Trophoblast cell (in vitro differentiated cells and primary cell): ENCODE results near the gene C16orf89.
"Not testable (repeated sequence)": the region's sequence is repeated elsewhere in the genome, so short reads cannot be mapped to it uniquely, and the experiment has no call there.

ENCODE experiments used
- DNase-seq, 2 donors: peaks; one replicate each; pipeline ENCODE4 v3.0.0-alpha.2; 2016
- H2AFZ ChIP-seq: 2 replicates; pipeline ENCODE4 v1.6.1; 2013; ENCODE audit warnings: low read length, moderate library complexity, mild to moderate bottlenecking; ENCODE audit not compliant: insufficient read depth, poor library complexity
- H2AK5ac ChIP-seq: 2 replicates; pipeline ENCODE4 v1.6.1; 2013; ENCODE audit warnings: mild to moderate bottlenecking, low read length
- H2BK120ac ChIP-seq: 2 replicates; pipeline ENCODE4 v1.6.1; 2013; ENCODE audit warnings: low read length, mild to moderate bottlenecking, moderate library complexity; ENCODE audit not compliant: insufficient read depth, poor library complexity
- H2BK12ac ChIP-seq: 2 replicates; pipeline ENCODE4 v1.6.1; 2013; ENCODE audit warnings: mild to moderate bottlenecking, low read length, moderate library complexity
- H2BK5ac ChIP-seq: 2 replicates; pipeline ENCODE4 v1.6.1; 2013; ENCODE audit warnings: low read length, low read depth, moderate library complexity, mild to moderate bottlenecking; ENCODE audit not compliant: poor library complexity
- H3K14ac ChIP-seq: 2 replicates; pipeline ENCODE4 v1.6.1; 2013; ENCODE audit warnings: mild to moderate bottlenecking, low read length
- H3K18ac ChIP-seq: 2 replicates; pipeline ENCODE4 v1.6.1; 2013; ENCODE audit warnings: mild to moderate bottlenecking, low read length
- H3K23ac ChIP-seq: 2 replicates; pipeline ENCODE4 v1.6.1; 2013; ENCODE audit warnings: low read length
- H3K27ac ChIP-seq: 2 replicates; pipeline ENCODE4 v1.5.1; 2013; ENCODE audit warnings: low read depth, mild to moderate bottlenecking, inconsistent platforms, low read length, moderate library complexity
- H3K27me3 ChIP-seq: 2 replicates; pipeline ENCODE4 v1.6.1; 2013; ENCODE audit warnings: inconsistent platforms, mild to moderate bottlenecking, low read length, moderate library complexity; ENCODE audit not compliant: insufficient read depth
- H3K36me3 ChIP-seq, 2 experiments: 1 replicate in 1 of 2; 2 replicates in 1 of 2; pipeline ENCODE4 v1.6.1; 2013; ENCODE audit warnings: low read length in 2 of 2, mild to moderate bottlenecking in 2 of 2, moderate library complexity in 1 of 2; ENCODE audit not compliant: insufficient read depth in 2 of 2, control insufficient read depth in 1 of 2
- H3K4ac ChIP-seq: 2 replicates; pipeline ENCODE4 v1.6.1; 2013; ENCODE audit warnings: low read depth, mild to moderate bottlenecking, low read length, moderate library complexity
- H3K4me1 ChIP-seq, 2 experiments: 1 replicate in 1 of 2; 2 replicates in 1 of 2; pipeline ENCODE4 v1.6.1; 2013; ENCODE audit warnings: low read length in 2 of 2, mild to moderate bottlenecking in 2 of 2, moderate library complexity in 1 of 2; ENCODE audit not compliant: insufficient read depth in 2 of 2, control insufficient read depth in 1 of 2
- H3K4me2 ChIP-seq: 2 replicates; pipeline ENCODE4 v1.6.1; 2013; ENCODE audit warnings: inconsistent platforms, mild to moderate bottlenecking, low read length, moderate library complexity
- H3K4me3 ChIP-seq: 2 replicates; pipeline ENCODE4 v1.5.1; 2013; ENCODE audit warnings: mild to moderate bottlenecking, low read depth, low read length, inconsistent platforms
- H3K79me1 ChIP-seq: one replicate; pipeline ENCODE4 v1.6.1; 2013; ENCODE audit warnings: low read length
- H3K79me2 ChIP-seq: 2 replicates; pipeline ENCODE4 v1.6.1; 2013; ENCODE audit warnings: low read length, mild to moderate bottlenecking; ENCODE audit not compliant: control insufficient read depth, insufficient read depth, poor library complexity
- H3K9ac ChIP-seq: 2 replicates; pipeline ENCODE4 v1.6.1; 2013; ENCODE audit warnings: mild to moderate bottlenecking, low read length
- H3K9me3 ChIP-seq: 2 replicates; pipeline ENCODE4 v1.6.1; 2013; ENCODE audit warnings: low read depth, mild to moderate bottlenecking, control low read depth, inconsistent platforms, low read length; ENCODE audit not compliant: insufficient read depth
- H4K12ac ChIP-seq: 2 replicates; pipeline ENCODE4 v1.6.1; 2013; ENCODE audit warnings: low read depth, mild to moderate bottlenecking, low read length, moderate library complexity
- H4K8ac ChIP-seq: 2 replicates; pipeline ENCODE4 v1.6.1; 2013; ENCODE audit warnings: low read depth, mild to moderate bottlenecking, low read length, moderate library complexity
- H4K91ac ChIP-seq: one replicate; pipeline ENCODE4 v1.6.1; 2013; ENCODE audit warnings: low read depth, mild to moderate bottlenecking, low read length, moderate library complexity
- WGBS: extraction: QIAGEN DNeasy Blood & Tissue Kit; methylation state at CpG from one replicate; pipeline ENCODE4 v1.1.7; 2013; ENCODE audit warnings: missing lambda C conversion rate; ENCODE audit not compliant: insufficient read length, insufficient coverage; ENCODE audit errors: extremely low coverage; 5-methylcytosine and 5-hydroxymethylcytosine counted together

The C16orf89 gene

DNA sequence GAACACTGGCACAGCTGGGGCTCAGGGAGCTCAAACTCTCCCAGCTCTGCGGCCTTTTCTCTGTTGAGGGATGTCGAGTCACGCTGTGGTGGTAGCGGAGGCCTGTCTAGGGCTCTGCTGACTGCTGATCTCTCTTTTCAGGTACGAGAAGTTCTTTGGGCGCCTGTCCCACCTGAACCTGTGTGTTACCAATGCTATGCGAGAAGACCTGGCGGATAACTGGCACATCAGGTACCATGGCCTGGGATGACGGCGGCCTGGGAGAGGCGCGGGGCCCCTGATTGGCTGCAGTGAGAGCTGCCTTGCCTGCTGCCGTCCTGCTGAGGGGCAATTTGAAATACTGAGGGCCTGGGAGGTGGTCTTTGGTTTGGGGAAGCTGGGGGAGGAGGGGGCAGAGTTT, 11.5 kb upstream of the C16orf89 start:
- WGBS = no CpG with 5 or more reads among the region's 13 CpGs

GRCh38 chr16:5075637-5076036, 9.9 kb upstream of the C16orf89 start:
- Histone ChIP-seq H3K79me1 (peaks cover 2% of the 10 kb centered on the region), H2BK120ac (no peak overlapping the region), H3K79me2 (peaks cover 2% of the 10 kb centered on the region), H3K27ac (no peak overlapping the region), H3K4ac (no peak overlapping the region), H3K4me1 (peaks cover 4 to 6% of the 10 kb centered on the region in 2 experiments), H3K18ac (no peak overlapping the region), H2BK12ac (no peak overlapping the region), H3K9me3 (no peaks in the 10 kb centered on the region), H2BK5ac (no peak overlapping the region), H4K12ac (no peak overlapping the region), H3K4me3 (no peak overlapping the region), H2AFZ (no peak overlapping the region), H3K14ac (no peak overlapping the region), H3K9ac (no peak overlapping the region), H4K8ac (no peak overlapping the region), H3K4me2 (no peak overlapping the region), H3K36me3 (peaks cover 29 to 35% of the 10 kb centered on the region in 2 experiments), H2AK5ac (no peak overlapping the region), H3K23ac (no peak overlapping the region), H3K27me3 (no peaks in the 10 kb centered on the region), H4K91ac (no peak overlapping the region)
- WGBS = no CpG with 5 or more reads among the region's 5 CpGs
- no peak for DNase-seq

More for the DNA sequence above, 11.5 kb upstream of the C16orf89 start:
- Histone ChIP-seq H3K14ac (no peak overlapping the region), H3K23ac (no peak overlapping the region), H2AFZ (no peak overlapping the region), H3K9me3 (no peaks in the 10 kb centered on the region), H3K27ac (no peak overlapping the region), H3K18ac (no peak overlapping the region), H2BK120ac (no peak overlapping the region), H4K12ac (no peak overlapping the region), H3K4ac (no peak overlapping the region), H3K27me3 (no peaks in the 10 kb centered on the region), H3K4me2 (no peak overlapping the region), H4K8ac (no peak overlapping the region), H3K79me1 (no peaks in the 10 kb centered on the region), H3K4me3 (no peak overlapping the region), H4K91ac (no peak overlapping the region), H3K36me3 (peaks cover 34 to 37% of the 10 kb centered on the region in 2 experiments), H2BK5ac (no peak overlapping the region), H2BK12ac (no peak overlapping the region), H3K79me2 (no peaks in the 10 kb centered on the region), H3K9ac (no peak overlapping the region), H2AK5ac (no peak overlapping the region), H3K4me1 (peaks cover 2 to 4% of the 10 kb centered on the region in 2 experiments)
- no peak for DNase-seq

DNA sequence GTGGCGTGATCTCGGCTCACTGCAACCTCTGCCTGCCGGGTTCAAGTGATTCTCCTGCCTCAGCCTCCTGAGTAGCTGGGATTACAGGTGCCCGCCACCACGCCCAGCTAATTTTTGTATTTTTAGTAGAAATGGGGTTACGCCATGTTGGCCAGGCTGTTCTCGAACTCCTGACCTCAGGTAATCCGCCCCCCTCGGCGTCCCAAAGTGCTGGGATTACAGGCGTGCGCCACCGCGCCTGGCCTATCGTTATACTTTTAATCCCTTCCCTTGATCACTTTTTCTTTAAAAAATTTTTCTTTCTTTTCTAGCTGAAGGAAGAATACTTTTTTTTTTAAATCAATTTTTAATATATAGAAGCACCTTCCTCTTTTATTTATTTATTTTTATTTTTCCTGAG, 8.0 kb upstream of the C16orf89 start:
- H3K4me1 ChIP-seq, H4K8ac ChIP-seq, H2BK5ac ChIP-seq, H3K4me2 ChIP-seq, H2AK5ac ChIP-seq, H3K79me1 ChIP-seq, H3K23ac ChIP-seq, H2AFZ ChIP-seq, H3K4ac ChIP-seq, H4K12ac ChIP-seq, H3K14ac ChIP-seq, H3K27ac ChIP-seq, H3K9ac ChIP-seq, H3K4me3 ChIP-seq, H3K9me3 ChIP-seq, H3K79me2 ChIP-seq, DNase-seq, H4K91ac ChIP-seq, H2BK120ac ChIP-seq, H3K18ac ChIP-seq, H3K27me3 ChIP-seq, H2BK12ac ChIP-seq: not testable (repeated sequence)
- no CpG with 5 or more reads among the region's 15 CpGs for WGBS
- peaks cover 29 to 31% of the 10 kb centered on the region in 2 experiments for H3K36me3 ChIP-seq

DNA sequence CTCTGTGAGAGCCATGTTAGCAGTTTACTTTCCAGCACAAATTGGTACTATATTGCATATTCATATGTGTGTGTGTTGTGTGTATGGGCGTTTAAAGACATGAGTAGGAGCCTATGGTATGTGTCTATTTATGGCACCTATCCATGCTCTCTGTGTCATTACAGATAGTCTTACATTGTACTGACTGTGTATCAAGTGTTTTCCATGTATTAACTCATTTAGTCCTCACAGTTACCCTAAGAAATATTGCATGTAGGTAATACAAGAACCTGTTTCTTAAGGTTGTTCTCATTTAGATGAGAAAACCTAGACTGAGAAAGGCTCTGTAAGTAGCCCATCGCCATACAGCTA, 7.5 kb upstream of the C16orf89 start:
- Histone ChIP-seq H3K9me3 (no peaks in the 10 kb centered on the region), H3K36me3 (peaks cover 25 to 26% of the 10 kb centered on the region in 2 experiments), H3K14ac (no peak overlapping the region), H4K91ac (no peak overlapping the region), H3K4me3 (no peak overlapping the region), H3K9ac (no peak overlapping the region), H2BK12ac (no peak overlapping the region), H2BK120ac (no peak overlapping the region), H3K18ac (no peak overlapping the region), H2AK5ac (no peak overlapping the region), H3K23ac (no peak overlapping the region), H3K27ac (no peak overlapping the region), H2AFZ (no peak overlapping the region), H3K4ac (no peak overlapping the region), H3K4me2 (no peak overlapping the region), H3K27me3 (no peaks in the 10 kb centered on the region), H4K8ac (no peak overlapping the region), H3K4me1 (peaks cover 4 to 6% of the 10 kb centered on the region in 2 experiments), H3K79me1 (peaks cover 2% of the 10 kb centered on the region), H4K12ac (no peak overlapping the region), H3K79me2 (peaks cover 2% of the 10 kb centered on the region), H2BK5ac (no peak overlapping the region)
- DNase-seq = no peak
- no CpG with 5 or more reads among the region's 2 CpGs for WGBS
